ENCODE results near the gene CEBPE. TPM values are rescaled to one million over a fixed set of nuclear protein-coding genes. Genes with fewer than 3 reads are reported as not detected.

The CEBPE gene
- total RNA-seq, result 0.21 TPM

GRCh38 chr14:23118506-23119362 lies at the start of gene CEBPE:
Gene CEBPE (minus strand): TSS chr14:23119255. CDS start chr14:23119091, 164 bp downstream.
- peak within 1 kb of the TSS; percentile 12 for H3K4me3 ChIP-seq (ENCODE audit: low read length)
- H3K9me3 ChIP-seq (ENCODE audit: low read depth, low read length), result no peaks in the 10 kb centered on the region
- H3K27me3 ChIP-seq (ENCODE audit: insufficient read depth, low read length), result no peaks in the 10 kb centered on the region
- H3K4me1 ChIP-seq (ENCODE audit: insufficient read depth, low read length), result peaks cover 77% of the 10 kb centered on the region

- Histone ChIP-seq H3K4me3 (ENCODE audit: low read length) (no peak overlapping the region), H3K27me3 (ENCODE audit: insufficient read depth, low read length) (no peaks in the 10 kb centered on the region), H3K4me1 (ENCODE audit: insufficient read depth, low read length) (peaks cover 35% of the 10 kb centered on the region), H3K9me3 (ENCODE audit: low read depth, low read length) (no peaks in the 10 kb centered on the region)
Observed at GRCh38 chr14:23168246-23168645, 49.2 kb upstream of the CEBPE start.

GRCh38 chr14:23167116-23167847 lies 48.2 kb upstream of the CEBPE start:
- H3K4me3 ChIP-seq (ENCODE audit: low read length), result no peak overlapping the region
- peaks cover 36% of the 10 kb centered on the region for H3K4me1 ChIP-seq (ENCODE audit: insufficient read depth, low read length)
- no peaks in the 10 kb centered on the region for H3K27me3 ChIP-seq (ENCODE audit: insufficient read depth, low read length)
- no peaks in the 10 kb centered on the region for H3K9me3 ChIP-seq (ENCODE audit: low read depth, low read length)

GRCh38 chr14:23164949-23165348 lies 45.9 kb upstream of the CEBPE start:
- Histone ChIP-seq H3K4me1 (ENCODE audit: insufficient read depth, low read length) (peaks cover 51% of the 10 kb centered on the region), H3K27me3 (ENCODE audit: insufficient read depth, low read length) (no peaks in the 10 kb centered on the region), H3K4me3 (ENCODE audit: low read length) (no peak overlapping the region), H3K9me3 (ENCODE audit: low read depth, low read length) (no peaks in the 10 kb centered on the region)

- Histone ChIP-seq H3K9me3 (ENCODE audit: low read depth, low read length) (no peaks in the 10 kb centered on the region), H3K4me3 (ENCODE audit: low read length) (no peak overlapping the region), H3K4me1 (ENCODE audit: insufficient read depth, low read length) (peaks cover 57% of the 10 kb centered on the region), H3K27me3 (ENCODE audit: insufficient read depth, low read length) (no peaks in the 10 kb centered on the region)
Observed at GRCh38 chr14:23164250-23164649, 45.2 kb upstream of the CEBPE start.

- peaks cover 57% of the 10 kb centered on the region for H3K4me1 ChIP-seq (ENCODE audit: insufficient read depth, low read length)
- no peaks in the 10 kb centered on the region for H3K27me3 ChIP-seq (ENCODE audit: insufficient read depth, low read length)
- no peaks in the 10 kb centered on the region for H3K9me3 ChIP-seq (ENCODE audit: low read depth, low read length)
- H3K4me3 ChIP-seq (ENCODE audit: low read length), result no peak overlapping the region
Observed at GRCh38 chr14:23163830-23164229, 44.8 kb upstream of the CEBPE start.

GRCh38 chr14:23162800-23163199 lies 43.7 kb upstream of the CEBPE start:
- H3K4me3 ChIP-seq (ENCODE audit: low read length), result no peak overlapping the region
- H3K9me3 ChIP-seq (ENCODE audit: low read depth, low read length), result no peaks in the 10 kb centered on the region
- H3K27me3 ChIP-seq (ENCODE audit: insufficient read depth, low read length), result no peaks in the 10 kb centered on the region
- H3K4me1 ChIP-seq (ENCODE audit: insufficient read depth, low read length), result peaks cover 50% of the 10 kb centered on the region

- no peaks in the 10 kb centered on the region for H3K27me3 ChIP-seq (ENCODE audit: insufficient read depth, low read length)
- H3K4me3 ChIP-seq (ENCODE audit: low read length), result no peak overlapping the region
- H3K4me1 ChIP-seq (ENCODE audit: insufficient read depth, low read length), result peaks cover 42% of the 10 kb centered on the region
- no peaks in the 10 kb centered on the region for H3K9me3 ChIP-seq (ENCODE audit: low read depth, low read length)
Observed at GRCh38 chr14:23162005-23162404, 43.0 kb upstream of the CEBPE start.

GRCh38 chr14:23160924-23161522 lies 42.0 kb upstream of the CEBPE start:
- Histone ChIP-seq H3K27me3 (ENCODE audit: insufficient read depth, low read length) (no peaks in the 10 kb centered on the region), H3K9me3 (ENCODE audit: low read depth, low read length) (no peaks in the 10 kb centered on the region), H3K4me3 (ENCODE audit: low read length) (no peak overlapping the region), H3K4me1 (ENCODE audit: insufficient read depth, low read length) (peaks cover 39% of the 10 kb centered on the region)

GRCh38 chr14:23159532-23159931 lies 40.5 kb upstream of the CEBPE start:
- peaks cover 50% of the 10 kb centered on the region for H3K4me1 ChIP-seq (ENCODE audit: insufficient read depth, low read length)
- no peaks in the 10 kb centered on the region for H3K27me3 ChIP-seq (ENCODE audit: insufficient read depth, low read length)
- no peaks in the 10 kb centered on the region for H3K9me3 ChIP-seq (ENCODE audit: low read depth, low read length)
- no peak overlapping the region for H3K4me3 ChIP-seq (ENCODE audit: low read length)

- H3K4me1 ChIP-seq (ENCODE audit: insufficient read depth, low read length), result peaks cover 57% of the 10 kb centered on the region
- H3K27me3 ChIP-seq (ENCODE audit: insufficient read depth, low read length), result no peaks in the 10 kb centered on the region
- H3K9me3 ChIP-seq (ENCODE audit: low read depth, low read length), result no peaks in the 10 kb centered on the region
- no peak overlapping the region for H3K4me3 ChIP-seq (ENCODE audit: low read length)
Observed at GRCh38 chr14:23158779-23159178, 39.7 kb upstream of the CEBPE start.

- no peaks in the 10 kb centered on the region for H3K27me3 ChIP-seq (ENCODE audit: insufficient read depth, low read length)
- no peaks in the 10 kb centered on the region for H3K9me3 ChIP-seq (ENCODE audit: low read depth, low read length)
- H3K4me3 ChIP-seq (ENCODE audit: low read length), result no peak overlapping the region
- H3K4me1 ChIP-seq (ENCODE audit: insufficient read depth, low read length), result peaks cover 34% of the 10 kb centered on the region
Observed at GRCh38 chr14:23154964-23155587, 36.0 kb upstream of the CEBPE start.

GRCh38 chr14:23153851-23154796 lies 35.1 kb upstream of the CEBPE start:
- H3K4me3 ChIP-seq (ENCODE audit: low read length), result no peak overlapping the region
- peaks cover 26% of the 10 kb centered on the region for H3K4me1 ChIP-seq (ENCODE audit: insufficient read depth, low read length)
- H3K9me3 ChIP-seq (ENCODE audit: low read depth, low read length), result no peaks in the 10 kb centered on the region
- no peaks in the 10 kb centered on the region for H3K27me3 ChIP-seq (ENCODE audit: insufficient read depth, low read length)

- Histone ChIP-seq H3K4me3 (ENCODE audit: low read length) (no peak overlapping the region), H3K9me3 (ENCODE audit: low read depth, low read length) (no peaks in the 10 kb centered on the region), H3K4me1 (ENCODE audit: insufficient read depth, low read length) (peaks cover 26% of the 10 kb centered on the region), H3K27me3 (ENCODE audit: insufficient read depth, low read length) (no peaks in the 10 kb centered on the region)
Observed at GRCh38 chr14:23151342-23151741, 32.3 kb upstream of the CEBPE start.

All from mononuclear cell (primary cell).